GM12892 (cell line): ENCODE measurements around the gene PCNT.

ENCODE experiments used
- POLR2A ChIP-seq: IDR thresholded peaks from 2 replicates; pipeline ENCODE4 v1.6.1; 2011; ENCODE audit warnings: low read depth, low read length, control low read depth
- POLR2AphosphoS5 ChIP-seq: IDR thresholded peaks from 2 replicates; pipeline ENCODE4 v1.6.1; 2011; ENCODE audit warnings: low read depth, low read length, control low read depth
- TAF1 ChIP-seq: IDR thresholded peaks from 2 replicates; pipeline ENCODE4 v1.6.1; 2011; ENCODE audit warnings: low read depth, mild to moderate bottlenecking, control low read depth, low read length, borderline replicate concordance

- TF ChIP-seq POLR2A (no peak), POLR2AphosphoS5 (no peak), TAF1 (no peak)
These were observed 27.7 kb downstream of the PCNT start for GRCh38 chr21:46351476-46352163.
